OCI-LY3 (cell line): ENCODE data around the gene TOM1.

Experiments
- H2AFZ ChIP-seq: fragments of 200-600, 300-600 bp; shearing (Covaris generic); 2 replicates; pipeline ENCODE4 v1.6.0; 2014; ENCODE audit warnings: antibody characterized with exemption, low read depth, low read length
- H3K27ac ChIP-seq: fragments of 200-600, 300-600 bp; sonication (generic); 2 replicates; pipeline ENCODE4 v1.5.1; 2014; ENCODE audit warnings: mild to moderate bottlenecking, low read length, moderate library complexity, mixed read lengths
- H3K27me3 ChIP-seq: fragments of 200-600, 300-600 bp; sonication (generic); 2 replicates; pipeline ENCODE4 v1.6.1; 2014; ENCODE audit warnings: low read depth, low read length, mixed read lengths
- H3K36me3 ChIP-seq: fragments of 200-600, 300-600 bp; sonication (generic); replicated peaks from 2 replicates; pipeline ENCODE3; 2014; ENCODE audit warnings: low read depth, low read length, mixed read lengths
- H3K4me1 ChIP-seq: fragments of 300-600, 200-600 bp; sonication (generic); 2 replicates; pipeline ENCODE4 v1.6.1; 2014; ENCODE audit warnings: low read length, mixed read lengths
- H3K4me2 ChIP-seq: fragments of 200-600, 300-600 bp; sonication (generic); 2 replicates; pipeline ENCODE4 v1.6.1; 2014; ENCODE audit warnings: low read length, mixed read lengths
- H3K4me3 ChIP-seq: fragments of 300-600, 200-600 bp; sonication (generic); 2 replicates; pipeline ENCODE4 v1.5.1; 2014; ENCODE audit warnings: antibody characterized with exemption, mild to moderate bottlenecking, low read length, moderate library complexity
- H3K79me2 ChIP-seq: fragments of 300-600, 200-600 bp; shearing (Covaris generic); 2 replicates; pipeline ENCODE4 v1.6.1; 2014; ENCODE audit warnings: mild to moderate bottlenecking, low read length, mixed read lengths
- H3K9ac ChIP-seq: fragments of 300-600, 200-600 bp; shearing (Covaris generic); 2 replicates; pipeline ENCODE4 v1.6.0; 2014; ENCODE audit warnings: mild to moderate bottlenecking, low read length, moderate library complexity
- H3K9me3 ChIP-seq: fragments of 200-600, 300-600 bp; shearing (Covaris generic); 2 replicates; pipeline ENCODE4 v1.6.1; 2014; ENCODE audit warnings: low read length, mixed read lengths; ENCODE audit not compliant: insufficient read depth
- H4K20me1 ChIP-seq: fragments of 200-600, 300-600 bp; sonication (generic); 2 replicates; pipeline ENCODE4 v1.6.1; 2016; ENCODE audit warnings: low read length, mixed read lengths; ENCODE audit not compliant: insufficient read depth
- EZH2phosphoT487 ChIP-seq: fragments of 200-600 bp; shearing (Covaris generic); IDR thresholded peaks from 2 replicates; pipeline ENCODE4 v1.6.1; 2018; ENCODE audit warnings: antibody characterized with exemption, mixed run types, low read depth
- TF ChIP-seq, protein P1 (sequence below): fragments of 200-600, 300-600 bp; sonication (generic); IDR thresholded peaks from 2 replicates; pipeline ENCODE4 v1.5.1; 2014; ENCODE audit warnings: antibody characterized with exemption, low read length, low read depth

The TOM1 gene

GRCh38 chr22:35380013-35380412, 80.3 kb downstream of the TOM1 start:
- H2AFZ ChIP-seq: no peak overlapping the region
- peak overlapping the region; percentile 88; the same call in 1 of the 2 replicates for H3K4me3 ChIP-seq
- H3K4me2 ChIP-seq: peak overlapping the region; percentile 89; the same call in 1 of the 2 replicates
- no peaks in the 10 kb centered on the region for H3K27me3 ChIP-seq
- no peak overlapping the region; the same call in 1 of the 2 replicates for H3K9ac ChIP-seq
- TF ChIP-seq EZH2phosphoT487: no peak
- TF ChIP-seq, protein P1, sequence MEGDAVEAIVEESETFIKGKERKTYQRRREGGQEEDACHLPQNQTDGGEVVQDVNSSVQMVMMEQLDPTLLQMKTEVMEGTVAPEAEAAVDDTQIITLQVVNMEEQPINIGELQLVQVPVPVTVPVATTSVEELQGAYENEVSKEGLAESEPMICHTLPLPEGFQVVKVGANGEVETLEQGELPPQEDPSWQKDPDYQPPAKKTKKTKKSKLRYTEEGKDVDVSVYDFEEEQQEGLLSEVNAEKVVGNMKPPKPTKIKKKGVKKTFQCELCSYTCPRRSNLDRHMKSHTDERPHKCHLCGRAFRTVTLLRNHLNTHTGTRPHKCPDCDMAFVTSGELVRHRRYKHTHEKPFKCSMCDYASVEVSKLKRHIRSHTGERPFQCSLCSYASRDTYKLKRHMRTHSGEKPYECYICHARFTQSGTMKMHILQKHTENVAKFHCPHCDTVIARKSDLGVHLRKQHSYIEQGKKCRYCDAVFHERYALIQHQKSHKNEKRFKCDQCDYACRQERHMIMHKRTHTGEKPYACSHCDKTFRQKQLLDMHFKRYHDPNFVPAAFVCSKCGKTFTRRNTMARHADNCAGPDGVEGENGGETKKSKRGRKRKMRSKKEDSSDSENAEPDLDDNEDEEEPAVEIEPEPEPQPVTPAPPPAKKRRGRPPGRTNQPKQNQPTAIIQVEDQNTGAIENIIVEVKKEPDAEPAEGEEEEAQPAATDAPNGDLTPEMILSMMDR: no peak
- H3K79me2 ChIP-seq: peaks cover 23% of the 10 kb centered on the region
- H3K4me1 ChIP-seq: peaks cover 67% of the 10 kb centered on the region
- no peak overlapping the region for H3K27ac ChIP-seq
- peaks cover 14% of the 10 kb centered on the region; the same call in 1 of the 2 replicates for H4K20me1 ChIP-seq
- H3K9me3 ChIP-seq: no peaks in the 10 kb centered on the region
- peaks cover 22% of the 10 kb centered on the region for H3K36me3 ChIP-seq

GRCh38 chr22:35380537-35381423, 81.1 kb downstream of the TOM1 start, which contains the start of gene HMOX1:
HMOX1 (plus strand) TSS chr22:35381096; CDS start chr22:35381174, 78 bp downstream.
- Histone ChIP-seq H3K36me3 (peaks cover 24% of the 10 kb centered on the region), H3K4me3 (peak within 1 kb of the TSS; percentile 88), H3K9me3 (no peaks in the 10 kb centered on the region), H2AFZ (peak within 1 kb of the TSS; percentile 7; the same call in 1 of the 2 replicates), H3K27me3 (no peaks in the 10 kb centered on the region), H4K20me1 (peaks cover 17% of the 10 kb centered on the region; the same call in 1 of the 2 replicates), H3K9ac (peak within 1 kb of the TSS; percentile 79), H3K4me1 (peaks cover 59% of the 10 kb centered on the region), H3K4me2 (peak within 1 kb of the TSS; percentile 89), H3K79me2 (peaks cover 23% of the 10 kb centered on the region), H3K27ac (peak within 1 kb of the TSS; percentile 27)
- TF ChIP-seq EZH2phosphoT487: no peak
- TF ChIP-seq, protein P1: peak; percentile 35

DNA sequence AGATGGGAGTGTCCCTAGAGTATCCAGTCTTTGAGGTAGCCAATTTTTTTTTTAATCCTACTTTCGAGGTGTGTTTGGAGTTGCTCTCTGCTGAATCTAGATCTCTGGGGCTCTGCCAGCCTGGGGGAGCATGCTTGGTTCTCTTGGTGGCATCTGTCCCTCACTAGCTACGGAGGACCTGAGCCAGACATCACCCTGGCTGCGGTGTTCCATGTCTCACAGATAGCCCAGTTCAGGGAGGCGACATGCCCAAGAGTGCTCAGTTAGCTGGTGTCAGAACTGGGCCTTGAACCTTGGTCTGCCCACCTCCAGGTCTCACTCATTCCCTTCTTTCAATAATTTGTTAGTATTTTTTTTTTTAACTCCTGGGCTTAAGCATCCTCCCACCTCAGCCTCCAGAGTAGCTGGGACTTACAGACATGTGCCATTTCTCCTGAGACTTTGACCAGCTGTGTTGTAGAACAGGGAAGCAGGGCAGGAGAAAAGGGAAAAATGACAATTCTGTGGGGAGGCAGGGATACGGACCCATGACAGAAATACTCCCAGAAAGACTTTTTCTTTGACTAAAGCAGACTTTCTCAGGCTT, 81.8 kb downstream of the TOM1 start:
- Histone ChIP-seq H3K4me3 (peak overlapping the region; percentile 88), H3K36me3 (peaks cover 28% of the 10 kb centered on the region), H3K9ac (peak overlapping the region; percentile 79), H3K4me1 (peaks cover 52% of the 10 kb centered on the region), H3K4me2 (peak overlapping the region; percentile 89), H4K20me1 (peaks cover 21% of the 10 kb centered on the region; the same call in 1 of the 2 replicates), H2AFZ (peak overlapping the region; percentile 7; the same call in 1 of the 2 replicates), H3K9me3 (no peaks in the 10 kb centered on the region), H3K27me3 (no peaks in the 10 kb centered on the region), H3K79me2 (peaks cover 23% of the 10 kb centered on the region), H3K27ac (peak overlapping the region; percentile 27)
- no peak for TF ChIP-seq EZH2phosphoT487
- TF ChIP-seq, protein P1: no peak

DNA sequence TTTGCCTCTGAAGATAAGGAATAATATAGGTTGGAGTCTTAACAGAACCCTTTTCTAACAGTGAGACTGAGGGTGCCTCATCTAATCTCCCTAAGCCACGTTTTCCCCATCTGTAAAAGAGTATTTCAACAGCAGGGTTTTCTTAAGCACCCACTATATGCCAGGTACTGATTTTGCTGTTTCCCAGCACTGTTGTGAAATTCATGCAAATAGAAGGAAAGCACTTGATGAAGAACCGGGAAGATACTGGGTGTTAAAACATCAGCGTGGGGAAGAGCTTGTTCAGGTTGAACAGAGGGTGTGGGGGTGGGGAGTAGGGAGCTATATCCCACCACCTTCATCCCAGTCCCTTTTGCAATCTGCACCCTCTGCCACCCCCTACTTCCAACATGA, 84.0 kb downstream of the TOM1 start:
- Histone ChIP-seq H3K4me3 (no peak overlapping the region), H2AFZ (no peak overlapping the region), H3K9ac (no peak overlapping the region), H3K79me2 (peaks cover 23% of the 10 kb centered on the region), H3K27ac (no peak overlapping the region), H3K4me2 (peak overlapping the region; percentile 15; the same call in 1 of the 2 replicates), H3K36me3 (peaks cover 42% of the 10 kb centered on the region), H3K9me3 (no peaks in the 10 kb centered on the region), H3K4me1 (peaks cover 30% of the 10 kb centered on the region), H3K27me3 (no peaks in the 10 kb centered on the region), H4K20me1 (peaks cover 31% of the 10 kb centered on the region; the same call in 1 of the 2 replicates)
- TF ChIP-seq EZH2phosphoT487: no peak
- TF ChIP-seq, protein P1: no peak
